GM12878 (cell line): ENCODE measurements around the gene OR13C8. TPM values are rescaled to one million over a fixed set of nuclear protein-coding genes. Genes with fewer than 3 reads are reported as not detected.

ENCODE experiments used
- ATAC-seq: fragments of 200-7000 bp; cut with Tn5 transposase; 3 replicates; pipeline ENCODE4 v1.9.1; 2020; ENCODE audit warnings: mild to moderate bottlenecking, moderate library complexity
- BruUV-seq: library from RNA; stranded (reverse); fragments of 400-500 nt; replicated peaks from 2 replicates; lab custom pipeline; 2021; lab: Mats Ljungman, UMichigan
- CTCF ChIA-PET: fragments of 300-600 bp; sonication (Branson Sonifier 250); formaldehyde crosslinking; extraction: SDS; loops from one replicate; lab custom pipeline; 2021; ENCODE audit warnings: inconsistent platforms; lab: Yijun Ruan, JAX
- POLR2A ChIA-PET: fragments of 350-600 bp; formaldehyde crosslinking; extraction: SDS; loops from one replicate; lab custom pipeline; 2021; ENCODE audit warnings: inconsistent platforms; lab: Charles Lee
- RAD21 ChIA-PET: fragments of 300-600 bp; sonication (Branson Sonifier 250); formaldehyde crosslinking; loops from one replicate; lab custom pipeline; 2023; ENCODE audit warnings: antibody characterized with exemption; ENCODE audit not compliant: unreplicated experiment; lab: Charles Lee
- SMC1A ChIA-PET: fragments of 300-600 bp; sonication (Branson Sonifier 250); formaldehyde crosslinking; loops from one replicate; lab custom pipeline; 2023; ENCODE audit not compliant: unreplicated experiment, uncharacterized antibody; lab: Charles Lee
- DNase-seq: peaks from one replicate; pipeline ENCODE4 v3.0.0-alpha.2; 2011; ENCODE audit warnings: low read depth, low spot score
- FAIRE-seq: peaks from 3 replicates; lab custom pipeline; 2011; peaks lifted over from hg19 to GRCh38; lab: Jason Lieb, UNC
- H2AFZ ChIP-seq: 2 replicates; pipeline ENCODE4 v1.6.0; 2011; ENCODE audit warnings: low read depth, low read length, control low read depth; ENCODE audit not compliant: control insufficient read depth
- H3K27ac ChIP-seq: 2 replicates; pipeline ENCODE4 v1.5.1; 2011; ENCODE audit warnings: control low read depth; ENCODE audit not compliant: control insufficient read depth, insufficient read depth
- H3K27me3 ChIP-seq, 2 experiments: replicated peaks in 1 of 2; 2 replicates each; pipeline versions ENCODE4 v1.6.0 to v1.6.1; 2011; ENCODE audit warnings: low read length in 1 of 2; ENCODE audit not compliant: control insufficient read depth in 2 of 2, insufficient read depth in 2 of 2
- H3K36me3 ChIP-seq, 2 experiments: 2 replicates each; pipeline ENCODE4 v1.5.1; 2011; ENCODE audit warnings: low read length in 1 of 2; ENCODE audit not compliant: control insufficient read depth in 2 of 2, insufficient read depth in 2 of 2
- H3K4me1 ChIP-seq: 2 replicates; pipeline ENCODE4 v1.6.1; 2011; ENCODE audit warnings: mild to moderate bottlenecking, low read length, moderate library complexity, mixed read lengths; ENCODE audit not compliant: control insufficient read depth, insufficient read depth
- H3K4me2 ChIP-seq: 2 replicates; pipeline ENCODE4 v1.6.0; 2011; ENCODE audit warnings: control low read depth; ENCODE audit not compliant: control insufficient read depth, insufficient read depth
- H3K4me3 ChIP-seq: fragments of 200-600 bp; sonication (generic); 2 replicates; pipeline ENCODE4 v1.5.1; 2016
- H3K79me2 ChIP-seq: 2 replicates; pipeline ENCODE4 v1.6.0; 2011; ENCODE audit warnings: low read length; ENCODE audit not compliant: control insufficient read depth, insufficient read depth
- H3K9ac ChIP-seq: 2 replicates; pipeline ENCODE4 v1.8.0; 2011; ENCODE audit warnings: low read length, control low read depth, mixed read lengths; ENCODE audit not compliant: control insufficient read depth, insufficient read depth
- H3K9me3 ChIP-seq: replicated peaks from 3 replicates; pipeline ENCODE4 v1.5.1; 2011; ENCODE audit warnings: mild to moderate bottlenecking, low read length; ENCODE audit not compliant: control insufficient read depth, insufficient read depth
- H4K20me1 ChIP-seq: 2 replicates; pipeline ENCODE4 v1.6.0; 2011; ENCODE audit not compliant: control insufficient read depth, insufficient read depth
- ATF7 ChIP-seq: fragments of 450-650 bp; IDR thresholded peaks from 2 replicates; pipeline ENCODE4 v1.6.1; 2016; ENCODE audit warnings: low read depth, mild to moderate bottlenecking
- BCL11A ChIP-seq: IDR thresholded peaks from 2 replicates; pipeline ENCODE4 v1.6.1; 2011; ENCODE audit warnings: low read depth, low read length
- CHD1 ChIP-seq: IDR thresholded peaks from 2 replicates; pipeline ENCODE4 v1.6.1; 2012; ENCODE audit warnings: low read depth, low read length, improper control_type of control experiment
- IKZF1 ChIP-seq: fragments of 450-650 bp; conservative IDR thresholded peaks from 2 replicates; pipeline ENCODE4 v1.6.1; 2017; ENCODE audit warnings: antibody characterized with exemption, mild to moderate bottlenecking
- POU2F2 ChIP-seq: IDR thresholded peaks from 3 replicates; pipeline ENCODE4 v1.6.1; 2011; ENCODE audit warnings: low read depth, mild to moderate bottlenecking, low read length, borderline replicate concordance
- SMAD5 ChIP-seq: IDR thresholded peaks from 2 replicates; pipeline ENCODE4 v1.6.1; 2016; ENCODE audit warnings: antibody characterized with exemption, low read depth
- SRF ChIP-seq, 2 experiments: IDR thresholded peaks; 2 replicates each; pipeline ENCODE4 v1.6.1; 2011; ENCODE audit warnings: low read depth in 2 of 2, low read length in 2 of 2, mild to moderate bottlenecking in 1 of 2, moderate library complexity in 1 of 2
- TBL1XR1 ChIP-seq: IDR thresholded peaks from 2 replicates; pipeline ENCODE4 v1.6.1; 2012; ENCODE audit warnings: low read depth, low read length, improper control_type of control experiment
- TCF7 ChIP-seq: IDR thresholded peaks from 2 replicates; pipeline ENCODE4 v1.6.1; 2014; ENCODE audit warnings: antibody characterized with exemption, borderline replicate concordance
- WRNIP1 ChIP-seq: IDR thresholded peaks from 2 replicates; pipeline ENCODE4 v1.6.1; 2011; ENCODE audit warnings: low read depth, low read length, improper control_type of control experiment, borderline replicate concordance
- WGBS: methylation state at CpG from one replicate; pipeline ENCODE4 v1.1.6; 2016; ENCODE audit warnings: low lambda C conversion rate; ENCODE audit not compliant: insufficient replicate concordance, insufficient coverage; ENCODE audit errors: missing lambda C conversion rate; 5-methylcytosine and 5-hydroxymethylcytosine counted together
- in situ Hi-C: fragments of 300-500 bp; cut with MboI; formaldehyde crosslinking; loops from 9 replicates; pipeline ENCODE4 v1.14.3; 2018; ENCODE audit warnings: mixed read lengths
- intact Hi-C: fragments of 100-400 bp; cut with micrococcal nuclease; formaldehyde crosslinking; loops from one replicate; pipeline ENCODE4 v1.14.2; 2022; ENCODE audit not compliant: unreplicated experiment
- polyA plus RNA-seq, 11 experiments: library from polyadenylated mRNA; depleted of rRNA in 4 of 11; unstranded in 6 of 11; stranded (reverse) in 5 of 11; fragments of >200 nt; fragmentation: Nextera tagmentation in 4 of 11; fragmentation: Illumina TruSeq in 1 of 11; extraction: Ambion mirVana in 4 of 11; extraction: Trizol in 1 of 11; gene quantifications; 1 replicate in 1 of 11; 2 replicates in 10 of 11; pipeline versions ENCODE4 v1.2.1 to v1.2.3, GENCODE V29; 2011 to 2016; ENCODE audit warnings: inconsistent platforms in 2 of 11, missing spikeins in 2 of 11, low read depth in 1 of 11
- total RNA-seq, 4 experiments: library from RNA; depleted of rRNA in 3 of 4; stranded (reverse); fragments of >200 nt in 3 of 4; fragmentation: Illumina TruSeq in 1 of 4; extraction: Trizol in 1 of 4; gene quantifications; 2 replicates each; pipeline versions ENCODE4 v1.2.1 to v1.2.3, GENCODE V29; 2013 to 2021

Gene OR13C8
- total and polyA plus RNA-seq, 10 of the 15 experiments (the other 5 are each of a cell fraction or from before 2014, with no cell fraction given) = not detected

- H3K9ac ChIP-seq = no peak overlapping the region
- in situ Hi-C loops (no loop called here), intact Hi-C loops (no loop called here)
- 13% methylated on average over 1 of the region's 1 CpG for WGBS
- POLR2A ChIA-PET = no interaction called here
- H3K9me3 ChIP-seq = no peaks in the 10 kb centered on the region
- H3K4me1 ChIP-seq = no peaks in the 10 kb centered on the region
- no peak for DNase-seq
- CTCF ChIA-PET = no interaction called here
- H4K20me1 ChIP-seq = no peaks in the 10 kb centered on the region
- RAD21 ChIA-PET = no interaction called here
- H3K4me3 ChIP-seq = no peak overlapping the region
- FAIRE-seq = no peak
- H3K27ac ChIP-seq = no peak overlapping the region
- H3K36me3 ChIP-seq = no peaks in the 10 kb centered on the region
- TF ChIP-seq POU2F2 = no peak
- TF ChIP-seq IKZF1 = no peak
- no peak for TF ChIP-seq SRF (IDR thresholded peaks at IDR 0.05; ENCODE audit: low read depth in 2 of 2, low read length in 2 of 2)
- TF ChIP-seq CHD1 = no peak
- no peak for TF ChIP-seq TBL1XR1
- TF ChIP-seq TCF7 = no peak
- no peak for TF ChIP-seq SMAD5
- TF ChIP-seq ATF7 = no peak
- no peak for TF ChIP-seq BCL11A
- TF ChIP-seq WRNIP1 = no peak
- H3K4me2 ChIP-seq = no peak overlapping the region
- H3K27me3 ChIP-seq = no peaks in the 10 kb centered on the region
- no peaks in the 10 kb centered on the region for H3K79me2 ChIP-seq
- BruUV-seq = no TSS peak
- no peak overlapping the region for H2AFZ ChIP-seq
- ATAC-seq = no peak
- SMC1A ChIA-PET = interaction anchor here (1.3 kb wide), 1 partner anchor 9 kb away, joined by 5 read pairs; no protein-coding TSS in a partner anchor
Measured at GRCh38 chr9:104580562-104580961, 11.6 kb downstream of the OR13C8 start.
